Right lung (tissue), 5 donors: ENCODE results near the gene HLA-A. TPM values are rescaled to one million over a fixed set of nuclear protein-coding genes. Genes with fewer than 3 reads are reported as not detected.
"Not testable (repeated sequence)": the region's sequence is repeated elsewhere in the genome, so short reads cannot be mapped to it uniquely, and the experiment has no call there.

Source experiments
- DNase-seq, 2 donors: peaks; one replicate each; pipeline ENCODE4 v3.0.0-alpha.2; 2013
- polyA plus RNA-seq, 5 donors: library from polyadenylated mRNA; unstranded; fragments of 120-200 nt; gene quantifications; one replicate each; pipeline versions ENCODE4 v1.2.1 to v1.2.3, GENCODE V29; 2013; ENCODE audit warnings: inconsistent platforms in 1 of 5, low replicate concordance in 1 of 5; ENCODE audit not compliant: insufficient read length in 5 of 5, insufficient read depth in 1 of 5

HLA-A gene
- polyA plus RNA-seq, 5 donors, result 188 to 335 (median 269) TPM

DNA sequence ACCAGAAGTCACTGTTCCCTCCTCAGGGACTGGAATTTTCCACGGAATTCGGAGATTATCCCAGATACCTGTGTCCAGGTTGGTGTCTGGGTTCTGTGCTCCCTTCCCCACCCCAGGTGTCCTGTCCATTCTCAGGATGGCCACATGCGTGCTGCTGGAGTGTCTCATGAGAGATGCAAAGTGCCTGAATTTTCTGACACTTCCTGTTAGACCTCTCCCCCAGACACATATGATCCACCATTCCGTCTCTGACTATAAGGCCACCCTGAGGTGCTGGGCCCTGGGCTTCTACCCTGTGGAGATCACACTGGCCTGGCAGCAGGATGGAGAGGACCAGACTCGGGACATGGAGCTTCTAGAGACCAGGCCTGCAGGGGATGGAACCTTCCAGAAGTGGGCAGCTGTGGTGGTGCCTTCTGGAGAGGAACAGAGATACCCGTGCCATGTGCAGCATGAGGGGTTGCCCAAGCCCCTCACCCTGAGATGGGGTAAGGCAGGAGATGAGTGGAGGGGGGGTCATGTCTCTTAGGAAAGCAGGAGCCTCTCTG, 14.4 kb upstream of the HLA-A start:
- DNase-seq, result no peak

DNA sequence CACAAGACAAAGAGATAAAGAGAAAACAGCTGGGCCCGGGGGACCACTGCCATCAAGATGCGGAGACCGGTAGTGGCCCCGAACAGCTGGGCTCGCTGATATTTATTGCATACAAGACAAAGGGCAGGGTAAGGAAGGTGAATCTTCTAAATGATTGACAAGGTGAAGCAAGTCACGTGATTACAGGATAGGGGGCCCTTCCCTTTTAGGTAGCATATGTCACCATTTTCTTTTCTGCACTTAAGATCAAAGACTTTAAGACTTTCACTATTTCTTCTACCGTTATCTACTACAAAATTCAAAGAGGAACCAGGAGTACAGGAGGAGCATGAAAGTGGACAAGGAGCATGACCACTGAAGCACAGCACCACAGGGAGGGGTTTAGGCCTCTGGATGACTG, 12.3 kb upstream of the HLA-A start:
- DNase-seq, result not testable (repeated sequence)

DNA sequence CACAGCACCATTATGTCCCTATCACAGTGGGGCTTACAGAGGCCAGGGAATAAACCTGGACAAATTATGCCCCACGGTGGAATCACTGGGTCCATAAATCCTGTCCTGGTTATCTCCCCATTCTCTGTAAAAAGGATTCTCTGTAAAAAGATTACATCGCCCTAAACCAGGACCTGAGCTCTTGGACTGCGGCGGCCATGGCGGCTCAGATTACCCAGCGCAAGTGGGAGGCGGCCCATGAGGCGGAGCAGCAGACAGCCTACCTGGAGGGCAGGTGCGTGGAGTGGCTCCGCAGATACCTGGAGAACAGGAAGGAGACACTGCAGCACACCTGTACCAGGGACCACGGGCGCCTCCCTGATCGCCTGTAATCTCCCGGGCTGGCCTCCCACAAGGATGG, 8.4 kb upstream of the HLA-A start:
- DNase-seq, result no peak

DNA sequence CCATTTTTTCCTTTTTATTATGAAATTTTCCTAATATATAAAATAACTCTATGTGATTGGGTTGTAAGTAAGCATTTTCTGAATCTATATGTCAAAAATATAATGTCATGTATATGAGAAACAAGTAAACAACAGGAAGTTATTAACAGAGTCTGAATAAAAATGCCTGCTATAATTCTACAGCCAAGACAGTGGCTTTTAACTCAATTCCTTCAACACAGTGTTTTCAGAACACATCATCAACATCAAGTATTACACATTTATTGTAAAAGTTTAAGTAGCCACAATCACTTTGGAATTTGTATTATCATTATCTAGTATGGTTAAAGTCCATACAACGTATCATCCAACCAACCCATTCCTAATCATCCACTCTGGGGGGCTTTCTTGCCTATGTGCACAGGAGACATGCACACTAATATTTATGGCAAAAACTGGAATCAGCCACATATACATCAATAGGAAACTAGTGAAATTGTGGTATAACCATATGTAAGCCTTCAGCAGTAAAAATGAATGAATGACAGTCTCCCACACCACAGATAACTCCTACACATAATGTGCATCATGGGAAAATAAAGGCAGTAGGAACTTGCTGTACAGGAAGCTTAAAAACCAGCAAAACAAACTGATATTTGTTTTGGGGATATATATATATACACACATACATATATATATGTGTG, 6.9 kb upstream of the HLA-A start:
- no peak for DNase-seq

DNA sequence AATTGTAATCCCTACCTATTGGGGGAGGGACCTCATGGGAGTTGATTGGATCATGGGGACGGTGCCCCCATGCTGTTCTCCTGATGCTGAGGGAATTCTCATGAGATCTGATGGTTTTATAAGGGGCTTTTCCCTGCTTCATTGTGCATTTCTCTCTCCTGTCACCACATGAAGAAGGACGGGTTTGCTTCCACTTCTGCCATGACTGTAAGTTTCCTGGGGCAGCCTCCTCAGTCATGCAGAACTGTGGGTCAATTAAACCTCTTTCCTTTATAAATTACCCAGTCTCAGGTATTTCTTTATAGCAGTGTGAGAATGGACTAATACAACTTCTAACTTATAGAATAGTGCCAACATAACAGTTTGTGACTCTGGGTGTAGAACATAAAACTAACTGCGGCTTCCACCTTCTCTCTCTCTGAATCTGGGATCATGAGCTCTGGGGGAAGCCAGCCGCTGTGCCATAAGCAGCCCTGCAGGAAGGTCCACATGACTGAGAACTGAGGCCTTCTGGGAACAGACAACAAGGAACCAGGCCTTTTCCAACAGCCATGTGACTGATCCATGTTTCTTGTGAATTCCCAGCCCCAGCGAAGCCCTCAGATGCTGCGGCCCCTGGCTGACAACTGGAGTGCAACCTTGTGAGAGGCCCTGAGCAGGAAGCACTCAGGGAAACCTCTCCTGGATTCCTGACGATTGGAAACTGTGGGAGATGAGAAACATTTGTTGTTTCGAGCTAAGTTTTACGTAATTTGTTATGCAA, 3.4 kb upstream of the HLA-A start:
- no peak for DNase-seq

DNA sequence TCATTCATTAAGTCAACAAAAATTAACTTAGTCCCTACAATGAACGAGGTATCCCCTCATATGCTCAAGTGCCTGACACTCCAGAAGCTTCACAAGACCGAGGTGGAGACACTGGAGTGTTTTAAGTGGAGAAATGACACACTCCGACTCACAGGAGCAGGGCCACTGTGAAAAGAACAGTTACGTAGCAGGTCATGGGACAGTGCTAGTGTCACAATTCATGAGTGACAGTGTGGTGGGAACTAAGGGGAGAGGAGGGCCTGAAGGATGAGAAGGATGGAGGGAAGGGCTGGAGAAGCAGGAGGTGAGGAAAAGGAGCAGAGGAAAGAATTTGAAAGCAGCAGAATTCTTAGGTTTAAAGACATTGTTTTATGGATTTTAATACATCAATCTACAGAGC, 1.3 kb upstream of the HLA-A start:
- no peak for DNase-seq

DNA sequence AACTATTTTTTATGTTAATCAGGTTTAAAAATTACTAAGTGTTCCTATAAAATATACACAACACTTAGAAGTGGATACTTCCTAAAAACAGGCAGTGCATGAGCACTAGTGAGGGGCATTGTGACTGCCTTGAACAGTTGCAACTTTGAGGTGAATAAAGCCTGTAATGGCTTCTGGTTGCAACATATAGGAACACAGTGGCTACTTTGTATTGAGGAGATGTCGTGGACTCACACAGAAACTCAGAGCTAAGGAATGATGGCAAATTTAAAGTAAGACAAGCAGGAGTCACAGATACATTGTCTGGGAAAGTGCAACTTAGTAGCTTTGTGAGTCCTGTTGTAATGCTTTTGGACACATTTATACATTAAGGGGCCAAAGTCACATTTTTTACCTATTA, 861 bp upstream of the HLA-A start:
- DNase-seq, result no peak

DNA sequence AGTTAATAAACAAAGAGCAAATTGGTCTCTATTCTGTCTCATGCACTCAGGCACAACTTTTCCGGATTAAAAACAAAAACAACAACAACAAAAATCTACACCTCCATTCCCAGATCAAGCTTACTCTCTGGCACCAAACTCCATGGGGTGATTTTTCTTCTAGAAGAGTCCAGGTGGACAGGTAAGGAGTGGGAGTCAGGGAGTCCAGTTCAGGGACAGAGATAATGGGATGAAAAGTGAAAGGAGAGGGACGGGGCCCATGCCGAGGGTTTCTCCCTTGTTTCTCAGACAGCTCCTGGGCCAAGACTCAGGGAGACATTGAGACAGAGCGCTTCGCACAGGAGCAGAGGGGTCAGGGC, 437 bp upstream of the HLA-A start:
- no peak for DNase-seq

DNA sequence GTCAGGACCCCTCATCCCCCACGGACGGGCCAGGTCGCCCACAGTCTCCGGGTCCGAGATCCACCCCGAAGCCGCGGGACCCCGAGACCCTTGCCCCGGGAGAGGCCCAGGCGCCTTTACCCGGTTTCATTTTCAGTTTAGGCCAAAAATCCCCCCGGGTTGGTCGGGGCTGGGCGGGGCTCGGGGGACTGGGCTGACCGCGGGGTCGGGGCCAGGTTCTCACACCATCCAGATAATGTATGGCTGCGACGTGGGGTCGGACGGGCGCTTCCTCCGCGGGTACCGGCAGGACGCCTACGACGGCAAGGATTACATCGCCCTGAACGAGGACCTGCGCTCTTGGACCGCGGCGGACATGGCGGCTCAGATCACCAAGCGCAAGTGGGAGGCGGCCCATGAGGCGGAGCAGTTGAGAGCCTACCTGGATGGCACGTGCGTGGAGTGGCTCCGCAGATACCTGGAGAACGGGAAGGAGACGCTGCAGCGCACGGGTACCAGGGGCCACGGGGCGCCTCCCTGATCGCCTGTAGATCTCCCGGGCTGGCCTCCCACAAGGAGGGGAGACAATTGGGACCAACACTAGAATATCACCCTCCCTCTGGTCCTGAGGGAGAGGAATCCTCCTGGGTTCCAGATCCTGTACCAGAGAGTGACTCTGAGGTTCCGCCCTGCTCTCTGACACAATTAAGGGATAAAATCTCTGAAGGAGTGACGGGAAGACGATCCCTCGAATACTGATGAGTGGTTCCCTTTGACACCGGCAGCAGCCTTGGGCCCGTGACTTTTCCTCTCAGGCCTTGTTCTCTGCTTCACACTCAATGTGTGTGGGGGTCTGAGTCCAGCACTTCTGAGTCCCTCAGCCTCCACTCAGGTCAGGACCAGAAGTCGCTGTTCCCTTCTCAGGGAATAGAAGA, 978 bp downstream of the HLA-A start:
- DNase-seq, result peak in 1 of 2 donors; percentile 24

DNA sequence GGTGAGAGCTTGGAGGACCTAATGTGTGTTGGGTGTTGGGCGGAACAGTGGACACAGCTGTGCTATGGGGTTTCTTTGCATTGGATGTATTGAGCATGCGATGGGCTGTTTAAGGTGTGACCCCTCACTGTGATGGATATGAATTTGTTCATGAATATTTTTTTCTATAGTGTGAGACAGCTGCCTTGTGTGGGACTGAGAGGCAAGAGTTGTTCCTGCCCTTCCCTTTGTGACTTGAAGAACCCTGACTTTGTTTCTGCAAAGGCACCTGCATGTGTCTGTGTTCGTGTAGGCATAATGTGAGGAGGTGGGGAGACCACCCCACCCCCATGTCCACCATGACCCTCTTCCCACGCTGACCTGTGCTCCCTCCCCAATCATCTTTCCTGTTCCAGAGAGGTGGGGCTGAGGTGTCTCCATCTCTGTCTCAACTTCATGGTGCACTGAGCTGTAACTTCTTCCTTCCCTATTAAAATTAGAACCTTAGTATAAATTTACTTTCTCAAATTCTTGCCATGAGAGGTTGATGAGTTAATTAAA, 3.0 kb downstream of the HLA-A start:
- DNase-seq, result no peak

DNA sequence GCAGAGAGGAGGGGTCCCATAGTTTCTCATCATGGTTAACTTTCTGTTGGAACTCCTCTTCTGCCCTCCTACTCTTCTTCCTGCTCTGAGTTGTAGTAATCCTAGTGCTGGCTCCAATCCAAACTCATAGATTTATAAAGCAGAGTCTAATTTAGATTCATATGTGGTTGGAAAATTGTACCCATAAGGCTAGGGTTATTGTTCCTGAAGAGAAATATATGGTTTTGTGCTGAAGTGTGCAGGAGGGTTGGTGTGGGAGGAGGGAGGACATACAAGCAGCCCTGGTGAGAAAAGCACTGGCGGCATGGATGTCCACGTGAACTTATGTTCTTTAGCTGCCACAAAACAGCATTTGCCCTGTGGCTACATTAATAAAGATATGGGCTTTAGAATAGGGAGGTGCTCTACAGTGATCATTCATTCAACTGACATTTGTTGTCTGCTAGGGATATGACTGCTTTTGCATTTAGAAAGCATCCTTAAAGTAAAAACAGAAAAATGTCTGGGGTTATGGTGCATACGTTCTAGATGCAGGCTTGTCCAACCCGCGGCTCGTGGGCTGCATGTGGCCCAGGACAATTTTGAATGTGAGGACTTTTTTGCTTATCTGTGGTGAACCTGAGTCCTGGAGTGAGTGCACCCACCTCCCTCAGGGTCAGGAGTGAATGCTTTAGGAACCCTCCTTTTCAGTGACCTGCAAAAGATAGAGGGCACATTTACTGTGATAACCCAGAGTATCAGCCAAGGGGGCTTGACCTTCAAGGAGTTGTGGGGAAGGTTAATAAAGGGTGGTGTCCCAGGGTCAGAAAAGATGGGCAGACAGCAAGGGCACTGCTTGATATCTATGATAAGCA, 4.1 kb downstream of the HLA-A start:
- DNase-seq, result no peak

DNA sequence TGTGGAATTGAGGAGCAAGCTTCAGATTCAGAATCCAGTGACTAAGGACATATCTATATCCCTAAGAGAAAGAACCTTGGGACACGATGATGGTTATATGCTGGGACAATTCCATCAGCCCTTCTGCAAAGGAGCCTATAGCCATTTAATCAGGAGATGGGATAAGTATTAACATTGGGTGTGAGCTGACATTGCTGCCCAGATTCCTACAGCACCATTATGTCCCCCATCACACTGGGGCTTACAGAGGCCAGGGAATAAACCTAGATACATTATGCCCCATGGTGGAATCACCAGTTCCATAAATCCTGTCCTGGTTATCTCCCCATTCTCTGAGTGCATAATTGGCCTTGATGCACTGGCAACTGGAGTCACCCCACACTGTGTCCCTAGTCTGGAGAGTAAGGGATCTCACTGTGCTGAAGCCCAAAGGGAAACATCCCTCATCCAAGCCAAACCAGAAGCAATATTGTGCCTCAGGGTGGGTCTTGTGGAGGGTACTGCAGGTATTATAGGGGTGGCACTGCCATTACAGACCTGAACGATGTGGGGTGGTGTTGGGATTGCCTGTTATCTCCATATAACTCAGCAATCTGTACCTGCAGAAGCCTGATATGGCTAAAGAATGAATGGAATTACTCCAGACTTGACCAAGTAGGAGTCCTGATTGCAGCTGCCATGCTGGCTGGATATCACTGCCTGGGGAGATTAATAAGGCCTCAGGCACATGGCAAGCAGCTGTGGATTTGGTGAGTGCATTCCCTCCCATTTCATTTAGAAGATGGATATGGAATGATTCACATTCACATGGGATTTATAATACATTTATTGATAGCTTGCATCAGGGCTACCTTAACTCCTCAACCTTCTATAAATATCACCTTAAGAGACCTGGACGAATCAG, 5.0 kb downstream of the HLA-A start:
- no peak for DNase-seq

DNA sequence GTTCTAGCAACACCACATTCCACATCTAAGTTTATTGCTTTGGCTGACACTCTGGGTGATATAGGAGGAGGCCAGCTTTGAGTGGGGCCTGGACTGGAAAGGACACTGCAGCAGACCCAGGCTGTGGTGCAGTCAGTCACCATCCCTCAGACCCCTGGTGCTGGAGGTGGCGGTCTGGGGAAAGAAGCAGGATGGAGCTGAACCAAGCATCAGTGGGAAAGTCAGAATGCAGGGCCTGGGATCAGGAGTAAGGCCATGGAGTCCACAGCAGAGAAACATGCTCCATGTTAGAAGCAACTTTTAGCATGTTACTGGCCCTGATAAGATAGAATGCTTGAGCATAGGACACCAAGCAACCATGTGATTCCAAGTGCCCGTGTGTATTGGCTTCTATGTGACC, 5.9 kb downstream of the HLA-A start:
- DNase-seq, result no peak

DNA sequence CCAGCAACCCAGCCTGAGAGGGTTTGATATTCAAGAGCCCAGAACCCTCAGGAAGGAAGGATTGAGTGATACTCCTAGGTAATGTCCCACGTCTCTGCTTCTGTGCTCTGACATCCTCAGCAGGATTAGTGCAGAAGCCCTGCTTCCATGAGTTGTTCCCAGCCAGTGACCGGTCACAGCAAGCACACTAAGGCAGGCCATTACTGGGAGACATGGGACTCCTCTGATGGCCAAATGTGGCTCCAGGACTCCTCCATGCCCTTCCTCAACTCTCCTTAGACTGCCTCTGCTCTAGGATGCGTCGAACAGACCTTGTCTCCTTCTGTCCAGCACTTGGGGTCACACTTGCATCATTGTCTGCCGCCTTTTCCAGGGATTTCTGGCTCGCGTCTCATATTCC, 7.6 kb downstream of the HLA-A start:
- no peak for DNase-seq

DNA sequence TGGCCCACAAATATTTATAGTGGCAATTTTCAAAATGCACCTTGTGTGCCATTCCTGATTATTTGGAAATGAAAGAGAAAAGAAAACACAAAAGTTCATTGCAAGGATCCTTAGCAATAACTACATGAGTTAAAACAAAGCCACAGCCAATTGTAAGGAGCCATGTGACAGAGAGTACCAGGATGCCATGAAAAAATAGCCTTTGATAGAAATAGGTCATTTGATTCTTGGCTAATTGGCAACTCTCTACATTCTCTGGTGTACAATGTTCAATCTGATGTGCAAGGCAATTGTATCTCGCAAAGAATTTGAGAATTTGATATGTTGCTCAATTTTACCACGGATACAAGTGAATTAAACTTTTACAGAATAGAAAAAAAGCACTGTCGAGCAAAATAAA, 9.6 kb downstream of the HLA-A start:
- no peak for DNase-seq

DNA sequence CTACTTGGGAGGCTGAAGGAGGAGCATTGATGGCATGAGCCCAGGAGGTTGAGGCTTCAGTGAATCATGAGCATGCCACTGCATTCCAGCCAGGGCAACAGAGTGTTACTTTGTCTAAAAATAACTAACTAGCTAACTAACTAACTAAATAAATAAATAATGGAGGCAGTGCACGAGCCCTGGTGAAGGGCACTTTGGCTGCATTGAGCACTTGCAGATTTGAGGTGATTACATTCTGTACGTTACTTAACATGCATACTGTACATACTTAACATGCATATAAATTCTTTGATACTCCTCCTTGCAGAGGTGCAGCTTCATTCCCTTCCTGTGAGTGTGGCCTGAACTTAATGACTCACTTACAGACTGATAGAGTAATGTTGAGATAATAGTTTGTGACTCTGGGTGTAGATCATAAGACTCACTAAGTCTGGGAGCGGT, 10.7 kb downstream of the HLA-A start:
- no peak for DNase-seq

DNA sequence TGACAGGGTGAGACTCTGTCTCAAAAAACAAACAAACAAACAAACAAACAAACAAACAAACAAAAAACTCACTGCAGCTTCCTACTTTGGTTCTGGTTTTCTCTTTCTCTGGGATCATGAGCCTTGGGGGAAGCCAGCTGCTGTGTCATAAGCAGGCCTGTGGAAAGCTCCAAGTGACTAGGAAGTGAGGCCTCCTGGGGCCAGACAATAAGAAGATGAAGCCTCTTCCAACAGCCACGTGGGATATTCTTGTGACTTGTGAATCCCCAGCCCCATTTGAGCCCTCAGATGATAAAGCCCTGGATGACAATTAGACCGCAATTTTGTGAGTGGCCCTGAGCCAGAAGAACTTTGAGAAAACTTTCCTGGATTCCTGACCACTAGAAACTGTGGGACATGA, 11.4 kb downstream of the HLA-A start:
- no peak for DNase-seq

DNA sequence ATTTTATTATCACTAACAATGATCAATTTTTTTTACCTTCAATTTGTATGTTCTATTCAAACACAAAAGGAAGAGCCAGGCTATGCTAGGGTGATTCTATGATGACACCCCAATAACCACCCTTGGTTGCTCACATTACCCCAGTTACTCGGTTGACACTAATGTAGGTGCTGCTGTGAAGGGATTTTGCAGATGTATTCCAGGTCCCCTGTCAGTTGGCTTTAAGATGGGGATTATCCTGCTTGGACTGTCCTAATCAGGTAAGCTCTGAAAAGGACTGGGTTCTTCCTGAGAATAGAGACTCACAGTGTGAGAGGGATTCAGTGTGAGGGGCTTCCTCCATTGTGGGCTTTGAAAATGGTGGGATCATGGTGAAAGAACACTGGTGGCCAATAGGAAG, 11.9 kb downstream of the HLA-A start:
- no peak for DNase-seq

DNA sequence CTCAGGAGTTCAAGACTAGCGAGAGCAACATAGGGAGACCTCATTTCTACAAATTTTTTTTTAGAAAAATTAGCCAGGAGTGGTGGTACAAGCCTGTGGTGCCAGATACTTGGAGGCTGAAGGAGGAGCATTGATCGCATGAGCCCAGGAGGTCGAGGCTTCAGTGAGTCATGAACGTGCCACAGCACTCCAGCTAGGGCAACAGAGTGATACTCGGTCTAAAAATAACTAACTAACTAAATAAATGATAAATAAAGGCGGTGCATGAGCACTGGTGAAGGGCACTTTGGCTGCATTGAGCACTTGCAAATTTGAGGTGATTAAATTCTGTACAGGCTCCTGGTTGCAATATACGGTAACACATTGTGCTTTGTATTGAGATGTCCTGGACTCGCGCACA, 13.5 kb downstream of the HLA-A start:
- no peak for DNase-seq

DNA sequence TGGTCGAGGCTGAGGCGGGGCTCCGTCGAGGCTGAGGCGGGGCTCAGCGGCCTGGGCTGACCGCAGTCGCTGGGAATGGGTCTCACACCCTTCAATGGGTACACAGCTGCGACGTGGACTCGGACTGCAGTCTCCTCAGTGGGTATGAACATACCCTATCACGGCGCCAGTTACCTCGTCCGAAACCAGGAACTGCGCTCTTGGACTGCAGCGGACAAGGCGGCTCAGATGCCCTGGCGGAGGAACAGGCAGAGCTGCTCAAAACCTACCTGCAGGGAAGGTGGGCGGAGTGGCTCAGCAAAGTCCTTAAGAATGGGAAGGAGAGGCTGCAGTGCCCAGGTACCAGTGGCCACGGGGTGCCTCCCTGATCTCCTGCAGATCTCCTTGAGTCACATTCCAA, 14.2 kb downstream of the HLA-A start:
- no peak for DNase-seq
